GM19455 (cell line): ENCODE results near the gene LMOD2.

Experiments used
- ATAC-seq: cut with Tn5 transposase; IDR thresholded peaks from one replicate; pipeline ENCODE4 v1.9.1; 2021; ENCODE audit not compliant: unreplicated experiment

LMOD2 gene

DNA sequence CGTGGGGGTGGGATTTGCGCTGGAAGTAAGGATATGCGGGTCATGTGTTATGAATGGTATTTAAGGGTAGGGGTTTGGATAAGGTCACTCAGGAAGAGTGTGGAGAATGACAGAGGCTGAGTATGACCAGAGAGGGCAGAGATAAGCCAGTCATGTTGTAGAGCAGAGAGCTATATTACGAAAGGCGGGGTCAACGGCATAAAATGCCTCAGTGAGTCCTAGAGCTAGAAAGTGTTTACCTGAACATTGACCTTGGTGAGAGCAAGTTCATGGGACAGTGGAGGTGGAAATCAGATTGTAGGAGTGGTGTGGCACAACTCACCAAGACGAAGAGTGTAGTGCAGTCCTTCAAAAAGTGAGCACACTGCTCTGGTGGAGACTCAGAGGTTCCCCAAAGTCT is 13.8 kb downstream of the LMOD2 start:
- no peak for ATAC-seq

DNA sequence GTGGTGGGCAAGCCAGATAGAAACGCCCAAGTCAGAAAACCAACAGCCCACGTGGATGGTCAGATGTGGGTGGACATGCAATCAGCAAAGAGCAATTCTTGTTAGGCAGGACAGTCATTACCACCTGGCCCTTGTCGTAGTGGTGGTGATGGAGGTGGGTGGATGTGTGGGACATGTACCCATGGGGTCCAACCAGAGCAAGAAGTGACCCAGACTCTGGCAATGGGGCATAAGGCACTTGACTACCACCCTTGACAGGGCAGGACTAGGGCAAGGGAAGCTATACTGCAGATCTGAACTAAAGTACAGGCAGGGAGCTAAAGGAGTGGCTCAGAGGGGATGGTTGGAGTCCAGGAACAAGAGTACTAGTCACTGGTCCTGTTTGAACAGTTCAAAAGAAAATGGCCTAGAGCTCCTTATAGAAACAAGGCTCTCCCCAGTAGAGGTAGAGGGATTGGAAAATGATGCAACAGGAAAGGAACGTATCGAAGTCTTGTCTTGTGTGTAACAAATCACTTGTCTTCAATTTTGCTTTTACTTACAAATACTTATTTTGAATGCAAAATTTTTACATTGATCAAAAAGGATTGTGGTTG is 17.6 kb downstream of the LMOD2 start:
- ATAC-seq = no peak

DNA sequence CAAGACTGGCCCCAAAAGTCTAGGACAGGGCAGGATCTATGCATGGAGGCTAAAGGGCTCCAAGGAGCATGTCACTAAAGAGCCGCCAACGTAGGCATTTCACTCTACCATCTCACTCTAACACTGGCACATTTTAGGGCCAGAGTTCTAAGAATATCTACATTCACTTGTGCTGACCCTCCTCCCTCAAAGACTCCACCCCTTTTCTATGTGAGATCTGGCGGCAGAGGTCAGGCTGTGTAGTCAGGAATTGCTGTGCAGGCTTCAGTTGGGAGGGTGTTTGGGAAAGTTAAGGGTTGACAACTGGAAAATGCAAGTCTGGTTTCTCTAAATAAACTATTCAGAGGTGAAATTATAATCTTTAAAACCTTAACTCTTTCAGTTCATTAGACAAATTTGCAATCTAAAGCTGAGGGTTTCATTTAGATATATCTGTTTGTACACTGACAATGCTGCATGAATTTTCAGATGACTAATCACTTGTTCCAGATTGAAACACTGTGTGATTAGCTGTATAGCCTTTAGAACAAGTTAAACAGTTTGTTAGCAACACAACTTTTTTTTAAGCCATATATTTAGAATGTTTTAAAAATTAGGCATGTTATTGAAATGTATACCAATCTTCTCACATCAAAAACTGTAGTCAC is 18.2 kb downstream of the LMOD2 start:
- ATAC-seq = no peak

DNA sequence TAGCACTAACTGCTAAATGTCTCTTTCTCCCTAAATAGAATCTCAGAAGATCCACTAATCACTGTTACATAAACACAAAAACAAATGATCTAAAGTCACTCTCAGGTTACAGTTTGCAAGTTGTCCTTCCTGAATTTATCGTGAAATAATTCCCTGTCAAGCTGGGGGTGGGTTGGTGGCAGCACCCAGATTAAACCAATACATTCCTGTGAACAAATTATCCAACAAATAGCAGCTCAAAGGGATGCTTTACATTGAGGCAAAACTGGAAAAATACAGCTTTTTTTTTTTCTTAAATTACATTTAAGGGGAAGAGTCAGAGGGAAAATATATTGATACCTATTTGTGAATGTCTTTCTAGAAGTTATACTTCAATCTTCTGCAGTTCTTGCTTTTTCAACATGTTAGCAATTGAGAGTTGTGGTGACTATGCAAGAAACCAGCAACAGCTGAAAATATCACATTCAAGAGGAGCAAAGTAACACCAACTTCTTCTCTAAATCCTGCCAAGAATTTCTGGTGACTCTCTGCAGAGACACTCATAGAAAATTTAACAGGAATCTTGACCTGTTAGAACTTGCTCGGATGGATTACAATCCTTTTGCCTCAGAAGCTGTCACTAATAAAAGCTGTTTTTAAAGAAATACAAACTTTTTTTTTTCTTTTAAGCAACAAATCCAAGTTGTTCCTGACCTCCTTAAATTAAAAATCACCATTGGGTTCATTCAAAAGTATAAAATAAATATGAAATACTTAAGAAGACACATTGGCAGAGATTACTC is 18.9 kb downstream of the LMOD2 start:
- ATAC-seq = no peak

DNA sequence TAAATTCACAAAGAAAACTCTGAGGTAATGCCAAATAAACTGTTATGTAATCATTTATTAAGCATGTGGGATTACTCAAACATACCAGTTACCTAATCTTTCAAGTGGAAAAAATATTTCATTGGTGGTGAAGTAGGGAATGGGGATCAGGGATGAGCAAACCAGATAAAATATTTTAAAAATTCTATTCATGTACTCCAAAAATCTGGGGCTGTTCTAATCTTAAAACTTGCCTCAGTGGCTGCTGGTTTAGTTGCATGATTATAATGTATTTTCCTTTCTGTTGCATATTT is 19.5 kb downstream of the LMOD2 start:
- ATAC-seq = no peak

- no peak for ATAC-seq
Observed at GRCh38 chr7:123677061-123677715, 21.5 kb downstream of the LMOD2 start.

DNA sequence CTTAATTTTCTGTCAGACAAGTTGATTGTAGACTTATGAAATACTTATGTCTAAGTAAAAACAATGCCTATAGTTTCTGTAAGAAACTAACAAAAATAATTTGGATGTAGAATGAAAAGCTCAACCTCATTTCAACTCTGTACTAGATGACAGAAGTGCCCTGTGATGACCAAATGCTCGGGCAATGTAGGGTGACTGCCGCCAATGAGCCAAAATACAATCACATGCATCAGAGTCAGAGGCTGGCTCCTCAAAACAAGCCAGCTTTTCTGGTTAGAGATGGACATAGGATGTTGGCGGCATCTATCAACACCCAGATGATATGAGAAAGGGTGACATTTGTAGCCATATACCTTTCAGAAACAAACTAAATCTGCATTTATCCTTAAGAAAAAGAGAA is 23.9 kb downstream of the LMOD2 start:
- ATAC-seq = no peak

- no peak for ATAC-seq
Observed at GRCh38 chr7:123680580-123680979, 24.9 kb downstream of the LMOD2 start.

- no peak for ATAC-seq
Observed at GRCh38 chr7:123681561-123681960, 25.9 kb downstream of the LMOD2 start.

- ATAC-seq = peak; percentile 54
Observed at GRCh38 chr7:123682690-123683089, 27.0 kb downstream of the LMOD2 start.

- no peak for ATAC-seq
Observed at GRCh38 chr7:123687161-123687560, 31.5 kb downstream of the LMOD2 start.

DNA sequence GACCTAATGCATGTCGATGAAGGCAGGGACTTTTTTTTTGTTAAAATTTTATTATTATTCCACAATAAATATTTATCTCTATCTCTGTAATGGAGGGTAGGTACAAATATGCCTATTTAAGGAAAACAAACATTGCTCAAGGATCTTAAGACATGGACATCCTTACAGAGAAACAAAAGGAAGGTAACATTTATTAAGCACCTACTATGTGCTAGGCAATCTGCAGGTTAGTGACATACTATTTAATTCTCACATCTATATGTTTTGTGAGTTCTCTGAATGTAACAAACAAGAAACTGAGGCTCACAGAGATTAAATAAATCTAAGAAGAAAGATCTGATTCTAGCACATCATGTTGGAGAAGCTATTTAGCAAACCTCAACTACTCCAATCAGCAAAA is 32.1 kb downstream of the LMOD2 start:
- no peak for ATAC-seq

DNA sequence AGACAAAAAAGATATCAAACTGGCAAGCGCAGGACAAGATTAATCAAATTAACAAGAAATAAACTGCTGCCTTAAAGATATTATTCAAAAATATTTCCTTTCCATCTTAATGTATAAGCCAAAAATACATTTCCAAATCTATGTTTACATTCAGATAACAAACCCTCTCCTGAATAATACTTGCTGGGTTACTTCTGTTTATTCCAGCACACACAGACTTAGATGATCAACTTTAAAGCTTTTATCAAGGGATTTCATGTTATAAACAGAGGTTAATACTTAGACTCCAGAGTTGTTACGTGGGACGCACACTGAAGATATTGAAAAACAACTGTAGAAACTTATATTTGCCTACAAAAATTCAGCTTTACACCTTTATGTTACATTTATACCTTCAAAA is 33.6 kb downstream of the LMOD2 start:
- ATAC-seq = no peak

- no peak for ATAC-seq
Observed at GRCh38 chr7:123690550-123690949, 34.9 kb downstream of the LMOD2 start.

DNA sequence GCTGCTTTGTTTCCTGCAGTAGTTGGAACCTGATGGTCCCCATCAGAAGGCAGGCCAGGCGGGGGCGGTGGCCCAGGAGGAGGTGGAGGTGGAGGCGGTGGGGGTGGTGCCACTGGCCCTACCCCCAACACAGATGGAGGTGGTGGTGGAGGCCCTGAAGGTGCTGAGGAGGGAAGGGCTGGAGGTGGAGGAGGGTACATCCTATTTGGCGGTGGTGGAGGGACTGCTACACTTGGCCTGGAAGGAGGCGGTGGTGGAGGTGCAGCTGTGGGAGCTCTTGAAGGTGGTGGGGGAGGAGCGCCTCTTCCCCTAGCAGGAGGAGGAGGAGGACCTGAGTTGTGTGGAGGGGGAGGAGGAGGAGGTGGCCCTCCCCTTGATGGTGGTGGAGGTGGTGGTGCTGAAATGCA is 36.8 kb downstream of the LMOD2 start:
- no peak for ATAC-seq

DNA sequence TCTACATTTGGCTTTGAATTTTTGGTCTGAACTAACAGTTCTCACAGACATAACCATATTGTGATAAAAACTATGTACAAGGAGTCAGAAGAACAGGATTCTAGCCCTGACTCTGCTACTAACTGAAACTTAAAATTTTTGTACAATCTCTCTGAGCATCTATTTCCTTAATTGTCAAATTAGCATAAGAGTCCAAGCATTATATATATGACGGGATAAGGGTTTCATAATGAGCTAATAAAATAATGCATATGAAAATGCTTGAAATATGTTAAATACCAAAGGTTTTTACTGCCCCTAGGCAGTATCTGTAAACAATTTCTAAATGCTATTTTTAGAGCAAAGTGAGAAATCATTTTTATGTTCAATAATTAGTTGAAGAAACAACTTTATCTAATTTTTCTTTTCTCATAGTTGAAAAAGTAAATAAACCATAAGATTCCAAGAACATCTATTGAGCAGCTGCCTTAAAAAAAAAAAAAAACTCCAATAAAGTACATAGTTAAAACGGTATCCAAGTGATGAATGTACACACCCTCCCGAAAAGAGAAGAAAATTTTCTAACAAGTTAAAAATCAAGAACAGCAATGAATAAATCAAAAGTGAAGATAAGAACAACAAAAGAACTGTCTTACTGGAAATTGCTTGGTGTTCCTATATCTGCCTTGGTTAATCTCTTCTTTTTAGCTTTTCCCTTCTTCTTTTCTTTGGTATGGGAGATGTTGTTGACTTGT is 40.4 kb downstream of the LMOD2 start:
- no peak for ATAC-seq

GRCh38 chr7:123705211-123705901 is 49.7 kb downstream of the LMOD2 start:
- ATAC-seq = no peak

- no peak for ATAC-seq
Observed at GRCh38 chr7:123709525-123709924, 53.9 kb downstream of the LMOD2 start.

GRCh38 chr7:123710683-123711082 is 55.0 kb downstream of the LMOD2 start:
- ATAC-seq = no peak

- ATAC-seq = no peak
Observed at GRCh38 chr7:123711832-123712293, 56.2 kb downstream of the LMOD2 start.

DNA sequence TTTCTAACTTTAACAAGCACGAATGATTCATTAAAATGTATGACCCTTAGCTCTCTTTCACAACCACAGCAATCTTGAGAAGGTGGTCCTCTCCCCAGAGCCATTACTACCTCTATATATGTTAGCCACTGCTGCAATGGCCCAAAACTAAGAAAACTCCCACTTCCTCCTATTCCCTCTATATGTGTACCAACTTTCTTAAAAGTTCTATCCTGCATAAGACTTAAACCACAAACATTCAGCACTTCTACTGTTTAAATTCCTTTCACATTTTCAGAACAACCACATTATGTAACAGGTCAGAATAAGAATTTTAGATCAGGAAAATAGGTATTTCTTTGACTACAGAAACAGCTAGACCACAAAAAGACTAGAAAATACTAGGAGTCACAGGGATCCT is 57.0 kb downstream of the LMOD2 start:
- no peak for ATAC-seq
